Activated CD8-positive, alpha-beta T cell treated with anti-CD3 and anti-CD28 coated beads for 36 hours (primary cell): ENCODE data around the gene TMBIM4. TPM values are rescaled to one million over a fixed set of nuclear protein-coding genes. Genes with fewer than 3 reads are reported as not detected.

ENCODE experiments used
- ATAC-seq: fragments of 200-7000 bp; cut with Tn5 transposase; one replicate; pipeline ENCODE4 v1.10.0; 2021; ENCODE audit warnings: mild to moderate bottlenecking, moderate library complexity
- CTCF ChIA-PET: fragments of 350-600 bp; sonication (Branson Sonifier 250); formaldehyde crosslinking; loops from one replicate; lab custom pipeline; 2021; ENCODE audit warnings: antibody characterized with exemption; lab: Charles Lee
- POLR2A ChIA-PET: fragments of 350-600 bp; sonication (Branson Sonifier 250); formaldehyde crosslinking; loops from one replicate; lab custom pipeline; 2021; ENCODE audit warnings: antibody characterized with exemption; lab: Charles Lee
- DNase-seq: peaks from one replicate; pipeline ENCODE4 v3.0.0-alpha.2; 2020
- H3K27ac Mint-ChIP-seq: one replicate; pipeline ENCODE4 v1.8.0; 2021; ENCODE audit warnings: mild to moderate bottlenecking, mixed read lengths
- H3K27me3 Mint-ChIP-seq: one replicate; pipeline ENCODE4 v1.8.0; 2021; ENCODE audit warnings: mixed read lengths
- H3K36me3 Mint-ChIP-seq: one replicate; pipeline ENCODE4 v1.8.0; 2021; ENCODE audit warnings: low read depth, mixed read lengths
- H3K4me1 Mint-ChIP-seq: one replicate; pipeline ENCODE4 v1.8.0; 2021; ENCODE audit warnings: low read depth, mixed read lengths
- H3K4me3 Mint-ChIP-seq: one replicate; pipeline ENCODE4 v1.8.0; 2021; ENCODE audit warnings: mild to moderate bottlenecking, moderate library complexity, mixed read lengths
- H3K9me3 Mint-ChIP-seq: one replicate; pipeline ENCODE4 v1.8.0; 2021; ENCODE audit warnings: mixed read lengths
- intact Hi-C: fragments of 100-400 bp; cut with micrococcal nuclease; formaldehyde crosslinking; loops from one replicate; pipeline ENCODE4 v1.10.0; 2022
- total RNA-seq, 2 experiments: library from RNA; stranded (reverse); gene quantifications; one replicate each; pipeline ENCODE4 v1.2.3, GENCODE V29; 2021
- TF ChIP-seq, protein P1 (sequence below): fragments of 200-600 bp; IDR thresholded peaks from one replicate; pipeline ENCODE4 v1.8.0; 2022; ENCODE audit warnings: antibody characterized with exemption, mild to moderate bottlenecking

TMBIM4 gene
- total RNA-seq, 2 experiments from 2014 or later = 41.7 to 45.8 TPM

- TF ChIP-seq, protein P1, sequence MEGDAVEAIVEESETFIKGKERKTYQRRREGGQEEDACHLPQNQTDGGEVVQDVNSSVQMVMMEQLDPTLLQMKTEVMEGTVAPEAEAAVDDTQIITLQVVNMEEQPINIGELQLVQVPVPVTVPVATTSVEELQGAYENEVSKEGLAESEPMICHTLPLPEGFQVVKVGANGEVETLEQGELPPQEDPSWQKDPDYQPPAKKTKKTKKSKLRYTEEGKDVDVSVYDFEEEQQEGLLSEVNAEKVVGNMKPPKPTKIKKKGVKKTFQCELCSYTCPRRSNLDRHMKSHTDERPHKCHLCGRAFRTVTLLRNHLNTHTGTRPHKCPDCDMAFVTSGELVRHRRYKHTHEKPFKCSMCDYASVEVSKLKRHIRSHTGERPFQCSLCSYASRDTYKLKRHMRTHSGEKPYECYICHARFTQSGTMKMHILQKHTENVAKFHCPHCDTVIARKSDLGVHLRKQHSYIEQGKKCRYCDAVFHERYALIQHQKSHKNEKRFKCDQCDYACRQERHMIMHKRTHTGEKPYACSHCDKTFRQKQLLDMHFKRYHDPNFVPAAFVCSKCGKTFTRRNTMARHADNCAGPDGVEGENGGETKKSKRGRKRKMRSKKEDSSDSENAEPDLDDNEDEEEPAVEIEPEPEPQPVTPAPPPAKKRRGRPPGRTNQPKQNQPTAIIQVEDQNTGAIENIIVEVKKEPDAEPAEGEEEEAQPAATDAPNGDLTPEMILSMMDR = no peak
- no peaks in the 10 kb centered on the region for H3K9me3 Mint-ChIP-seq
- peaks cover 3% of the 10 kb centered on the region for H3K27me3 Mint-ChIP-seq
- ChIA-PET CTCF (no interaction called here), POLR2A (no interaction called here)
- H3K27ac Mint-ChIP-seq = no peak overlapping the region
- no peaks in the 10 kb centered on the region for H3K36me3 Mint-ChIP-seq
- intact Hi-C loops = loop anchor here (5.0 kb wide), 1 partner anchor 1217 kb away; no protein-coding TSS in a partner anchor
- DNase-seq (no peak), ATAC-seq (no peak)
- H3K4me1 Mint-ChIP-seq = peaks cover 4% of the 10 kb centered on the region
- H3K4me3 Mint-ChIP-seq = no peak overlapping the region
Measured at GRCh38 chr12:66109056-66109455, 60.7 kb downstream of the TMBIM4 start.

DNA sequence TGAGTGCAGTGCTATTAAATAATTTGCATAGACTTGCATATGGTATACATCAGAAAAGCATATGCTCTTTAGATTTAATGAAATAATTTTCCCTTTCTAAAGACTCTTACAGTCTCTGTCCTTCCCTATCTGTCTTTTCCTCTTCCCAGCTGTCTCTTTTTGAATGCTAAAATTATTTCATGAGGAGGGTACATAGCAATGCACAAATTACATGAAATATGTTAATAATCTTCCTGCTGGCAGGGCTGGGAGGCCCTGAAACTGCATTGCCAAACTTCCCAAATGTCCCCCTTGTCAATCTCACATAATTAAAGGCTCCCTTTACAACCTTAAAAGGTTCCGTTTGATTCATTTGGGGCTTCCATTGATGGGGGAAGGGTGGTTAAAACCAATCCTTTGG, 61.4 kb downstream of the TMBIM4 start:
- H3K9me3 Mint-ChIP-seq = no peaks in the 10 kb centered on the region
- intact Hi-C loops = loop anchor here (5.0 kb wide), 1 partner anchor 1216 kb away; no protein-coding TSS in a partner anchor
- peaks cover 3% of the 10 kb centered on the region for H3K27me3 Mint-ChIP-seq
- H3K27ac Mint-ChIP-seq = no peak overlapping the region
- no peak overlapping the region for H3K4me3 Mint-ChIP-seq
- POLR2A ChIA-PET = no interaction called here
- no peaks in the 10 kb centered on the region for H3K4me1 Mint-ChIP-seq
- ATAC-seq (no peak), DNase-seq (no peak)
- CTCF ChIA-PET = interaction anchor here (1.1 to 1.4 kb wide), 2 partner anchors 23 to 552 kb away, joined by 3 to 4 read pairs; no protein-coding TSS in a partner anchor
- TF ChIP-seq, protein P1 = no peak
- no peaks in the 10 kb centered on the region for H3K36me3 Mint-ChIP-seq

DNA sequence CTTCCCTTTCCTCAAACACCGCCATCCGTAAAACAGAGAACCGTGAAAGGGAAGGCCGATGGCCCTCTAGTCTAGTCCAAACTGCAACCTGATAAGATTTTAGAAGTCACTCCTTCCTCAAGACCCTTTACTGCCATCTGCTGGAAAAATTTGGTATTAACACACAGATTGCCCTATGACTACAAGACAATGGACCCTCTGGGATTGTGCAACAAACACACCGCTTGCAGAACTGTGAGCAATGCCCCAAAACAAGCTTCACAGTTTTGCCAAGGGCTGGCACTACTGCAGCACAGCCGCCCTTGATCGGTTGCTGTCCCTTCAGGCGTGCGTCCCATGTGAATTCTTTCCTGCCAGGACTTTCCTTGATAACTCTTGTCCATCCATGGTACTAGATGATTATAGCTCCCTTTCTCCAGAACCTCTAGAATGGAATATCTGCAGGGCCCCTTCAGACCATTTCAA, 62.3 kb downstream of the TMBIM4 start:
- Mint-ChIP-seq H3K27ac (no peak overlapping the region), H3K27me3 (peaks cover 9% of the 10 kb centered on the region), H3K4me1 (no peaks in the 10 kb centered on the region), H3K4me3 (no peak overlapping the region), H3K9me3 (no peaks in the 10 kb centered on the region), H3K36me3 (no peaks in the 10 kb centered on the region)
- CTCF ChIA-PET = interaction anchor here (0.6 to 1.8 kb wide), 9 partner anchors 8 to 551 kb away, joined by 3 to 7 read pairs (median 3); no protein-coding TSS in a partner anchor
- TF ChIP-seq, protein P1 = peak; percentile 86
- peak; percentile 58 for DNase-seq
- intact Hi-C loops = loop anchor here (5.0 kb wide), 1 partner anchor 1215 kb away; no protein-coding TSS in a partner anchor
- ATAC-seq = peak; percentile 93
- POLR2A ChIA-PET = no interaction called here

GRCh38 chr12:66103016-66103913, 66.5 kb downstream of the TMBIM4 start:
- H3K36me3 Mint-ChIP-seq = no peaks in the 10 kb centered on the region
- no peaks in the 10 kb centered on the region for H3K4me1 Mint-ChIP-seq
- H3K9me3 Mint-ChIP-seq = no peaks in the 10 kb centered on the region
- intact Hi-C loops = no loop called here
- ChIA-PET POLR2A (no interaction called here), CTCF (interaction anchor here (0.5 to 0.6 kb wide), 3 partner anchors 739 to 1174 kb away, joined by 3 to 4 read pairs (median 3); no protein-coding TSS in a partner anchor)
- DNase-seq (peak; percentile 34), ATAC-seq (no peak)
- H3K27ac Mint-ChIP-seq = no peak overlapping the region
- peaks cover 29% of the 10 kb centered on the region for H3K27me3 Mint-ChIP-seq
- TF ChIP-seq, protein P1 = peak; percentile 12
- no peak overlapping the region for H3K4me3 Mint-ChIP-seq
